Skeletal muscle satellite cell (primary cell): Measurements from ENCODE around the gene SMTNL2.
"Not testable (repeated sequence)": the region's sequence is repeated elsewhere in the genome, so short reads cannot be mapped to it uniquely, and the experiment has no call there.

Source experiments
- H3K27me3 ChIP-seq: 2 replicates; pipeline ENCODE4 v1.7.0; 2013; ENCODE audit warnings: low read length; ENCODE audit not compliant: control insufficient read depth, insufficient read depth
- H3K36me3 ChIP-seq: 2 replicates; pipeline ENCODE4 v1.7.0; 2013; ENCODE audit warnings: mild to moderate bottlenecking, control low read depth, low read length; ENCODE audit not compliant: insufficient read depth
- H3K4me1 ChIP-seq: 2 replicates; pipeline ENCODE4 v1.7.0; 2013; ENCODE audit warnings: low read length; ENCODE audit not compliant: control insufficient read depth, insufficient read depth
- H3K4me2 ChIP-seq: 2 replicates; pipeline ENCODE4 v1.7.0; 2013; ENCODE audit warnings: mild to moderate bottlenecking, low read length
- H3K4me3 ChIP-seq: 2 replicates; pipeline ENCODE4 v1.7.0; 2013; ENCODE audit warnings: low read length
- H3K9ac ChIP-seq: 2 replicates; pipeline ENCODE4 v1.7.0; 2013; ENCODE audit warnings: mild to moderate bottlenecking, low read depth, low read length, moderate library complexity
- H3K9me3 ChIP-seq: replicated peaks from 2 replicates; pipeline ENCODE4 v1.7.0; 2013; ENCODE audit warnings: mild to moderate bottlenecking, control low read depth, low read length

SMTNL2 gene

DNA sequence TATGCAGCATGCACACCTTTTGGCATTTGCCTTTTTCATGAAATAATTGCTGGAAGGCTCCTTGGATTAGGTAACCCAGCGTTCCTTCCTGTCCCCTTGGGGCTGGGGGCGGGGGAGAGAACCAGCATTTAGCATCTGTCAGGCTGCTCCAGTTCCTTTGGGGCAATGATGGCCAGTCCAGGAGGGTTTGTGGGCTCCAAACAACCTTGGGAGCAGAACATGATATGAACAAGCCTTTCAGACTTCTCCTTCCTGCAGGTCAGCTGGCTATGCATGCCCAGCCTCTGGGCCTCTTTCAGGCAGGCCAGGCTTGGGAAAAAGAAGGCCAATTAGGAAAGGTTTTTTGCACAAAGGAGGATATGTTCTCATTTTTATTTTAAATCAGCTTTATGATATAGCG lies 1.1 kb upstream of the SMTNL2 start:
- Histone ChIP-seq H3K4me3 (no peak overlapping the region), H3K9ac (no peak overlapping the region), H3K36me3 (no peaks in the 10 kb centered on the region), H3K4me1 (no peaks in the 10 kb centered on the region), H3K9me3 (no peaks in the 10 kb centered on the region), H3K27me3 (peaks cover 85% of the 10 kb centered on the region), H3K4me2 (no peak overlapping the region)

DNA sequence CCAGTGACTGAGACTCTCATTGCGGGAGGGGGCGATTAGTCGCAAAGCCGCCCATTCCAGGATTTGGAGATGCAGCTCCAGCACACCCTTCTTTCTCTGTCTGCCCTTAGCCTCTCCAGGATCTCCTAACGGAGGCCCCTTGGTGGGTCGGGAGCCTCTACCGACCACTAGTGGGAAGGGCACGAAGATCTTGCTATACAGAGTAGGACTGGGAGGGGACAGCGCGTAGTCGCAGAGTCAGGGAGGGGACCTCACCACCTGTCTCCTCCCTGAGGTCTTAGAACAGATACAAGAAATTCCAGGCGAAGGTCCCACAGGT lies 588 bp upstream of the SMTNL2 start:
- H3K9me3 ChIP-seq = no peaks in the 10 kb centered on the region
- no peaks in the 10 kb centered on the region for H3K36me3 ChIP-seq
- no peak overlapping the region for H3K4me2 ChIP-seq
- no peaks in the 10 kb centered on the region for H3K4me1 ChIP-seq
- no peak overlapping the region for H3K9ac ChIP-seq
- peaks cover 85% of the 10 kb centered on the region for H3K27me3 ChIP-seq
- H3K4me3 ChIP-seq = no peak overlapping the region

DNA sequence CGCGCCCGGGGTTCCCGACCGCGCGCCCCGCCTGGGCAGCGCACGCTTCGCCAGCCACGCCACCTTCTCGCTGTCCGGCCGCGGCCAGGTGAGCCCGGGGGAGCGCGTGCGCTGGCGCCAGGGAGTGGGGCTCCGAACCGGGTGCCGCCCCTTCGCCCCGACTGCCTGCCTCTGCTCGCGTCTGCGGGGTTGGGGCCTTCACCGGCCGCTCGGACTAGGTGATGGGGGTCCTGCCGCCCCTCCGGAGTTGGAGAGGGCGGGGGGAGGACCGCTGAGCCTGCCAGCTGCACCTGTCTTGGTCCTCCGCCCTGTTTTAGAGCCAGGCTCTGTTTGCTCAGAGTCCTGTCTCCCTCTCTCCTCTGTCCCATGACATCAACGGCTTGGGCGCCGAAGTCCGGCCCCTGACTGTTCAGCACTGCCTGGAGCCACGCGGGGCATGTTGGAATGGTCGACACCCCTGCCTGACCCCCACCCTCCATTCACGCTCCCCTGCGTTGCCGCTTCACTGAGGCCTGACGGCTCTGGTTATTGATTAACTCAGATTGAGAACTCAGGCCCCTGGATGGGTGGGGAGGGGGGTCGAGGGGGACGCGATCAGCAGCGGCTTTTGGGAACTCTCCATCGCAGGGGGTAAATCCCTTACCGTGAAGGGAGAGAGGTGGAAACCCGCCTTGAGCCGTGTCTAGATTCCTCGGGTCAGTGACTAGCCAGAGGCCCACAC lies 748 bp downstream of the SMTNL2 start:
- Histone ChIP-seq H3K4me2 (no peak overlapping the region), H3K36me3 (no peaks in the 10 kb centered on the region), H3K9ac (no peak overlapping the region), H3K4me1 (no peaks in the 10 kb centered on the region), H3K27me3 (peaks cover 82% of the 10 kb centered on the region), H3K9me3 (no peaks in the 10 kb centered on the region), H3K4me3 (no peak overlapping the region)

DNA sequence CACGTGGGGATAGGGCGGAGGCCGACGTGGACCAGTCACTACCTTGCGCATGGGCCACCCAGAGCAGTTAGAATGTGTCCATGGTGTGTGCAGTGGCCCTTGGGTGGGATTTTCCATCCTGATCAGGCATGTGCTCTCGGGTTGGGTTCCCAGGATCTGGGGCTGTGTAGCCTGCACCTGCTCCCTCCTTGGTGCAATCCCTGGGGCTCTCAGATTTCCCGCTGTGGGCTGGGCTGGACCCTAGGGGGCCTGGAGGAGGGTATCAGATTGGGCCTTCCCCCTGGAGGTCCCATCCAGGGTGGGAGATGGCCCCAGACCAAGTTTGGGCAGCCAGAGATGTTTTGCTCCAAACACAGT lies 1.3 kb downstream of the SMTNL2 start:
- H3K4me3 ChIP-seq = no peak overlapping the region
- H3K9ac ChIP-seq = no peak overlapping the region
- H3K4me2 ChIP-seq = no peak overlapping the region
- no peaks in the 10 kb centered on the region for H3K4me1 ChIP-seq
- H3K27me3 ChIP-seq = peaks cover 82% of the 10 kb centered on the region
- no peaks in the 10 kb centered on the region for H3K9me3 ChIP-seq
- no peaks in the 10 kb centered on the region for H3K36me3 ChIP-seq

DNA sequence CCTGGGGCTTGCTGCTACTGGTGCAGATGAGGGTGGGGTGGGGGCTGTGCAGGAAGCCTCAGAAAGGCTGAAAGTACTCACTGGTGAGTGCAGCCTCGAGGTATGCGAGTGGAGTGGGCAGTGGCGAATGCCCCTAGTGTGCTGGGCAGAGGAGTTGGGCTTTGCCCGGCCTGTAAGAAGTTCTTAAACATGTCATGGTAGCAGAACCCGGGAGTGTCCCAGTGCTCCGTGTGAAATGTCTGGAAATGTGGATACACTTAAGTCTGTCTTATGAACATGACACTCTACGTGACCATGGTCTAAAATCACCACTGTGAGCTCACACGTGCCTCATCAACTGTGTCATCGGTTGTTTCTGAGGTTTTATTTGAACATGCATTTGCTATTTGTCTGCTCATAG lies 1.7 kb downstream of the SMTNL2 start:
- Histone ChIP-seq H3K9me3 (no peaks in the 10 kb centered on the region), H3K36me3 (no peaks in the 10 kb centered on the region), H3K4me3 (no peak overlapping the region), H3K4me1 (no peaks in the 10 kb centered on the region), H3K9ac (no peak overlapping the region), H3K4me2 (no peak overlapping the region), H3K27me3 (peaks cover 84% of the 10 kb centered on the region)

DNA sequence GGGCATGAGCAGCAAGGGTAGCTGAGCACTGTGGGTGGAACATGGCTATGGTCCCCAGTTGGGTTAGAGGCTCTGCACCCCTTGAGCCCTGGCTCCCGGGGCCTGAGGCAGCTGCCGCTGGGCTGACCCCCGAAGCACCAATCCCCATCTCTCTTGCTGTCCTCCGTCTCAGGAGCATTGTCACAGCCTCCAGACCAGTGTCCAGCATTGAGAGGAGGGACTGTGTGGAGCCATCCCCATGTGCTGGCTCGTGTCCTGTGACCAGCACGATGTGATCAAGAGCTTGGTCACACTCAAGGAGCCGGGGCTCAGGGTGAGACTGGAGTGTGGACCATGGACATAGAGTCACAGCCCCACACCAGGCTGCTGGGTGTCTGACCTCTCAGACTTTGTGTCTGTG lies 2.9 kb downstream of the SMTNL2 start:
- Histone ChIP-seq H3K36me3 (no peaks in the 10 kb centered on the region), H3K9me3 (no peaks in the 10 kb centered on the region), H3K4me3 (no peak overlapping the region), H3K4me2 (no peak overlapping the region), H3K9ac (no peak overlapping the region), H3K4me1 (no peaks in the 10 kb centered on the region), H3K27me3 (peaks cover 82% of the 10 kb centered on the region)

DNA sequence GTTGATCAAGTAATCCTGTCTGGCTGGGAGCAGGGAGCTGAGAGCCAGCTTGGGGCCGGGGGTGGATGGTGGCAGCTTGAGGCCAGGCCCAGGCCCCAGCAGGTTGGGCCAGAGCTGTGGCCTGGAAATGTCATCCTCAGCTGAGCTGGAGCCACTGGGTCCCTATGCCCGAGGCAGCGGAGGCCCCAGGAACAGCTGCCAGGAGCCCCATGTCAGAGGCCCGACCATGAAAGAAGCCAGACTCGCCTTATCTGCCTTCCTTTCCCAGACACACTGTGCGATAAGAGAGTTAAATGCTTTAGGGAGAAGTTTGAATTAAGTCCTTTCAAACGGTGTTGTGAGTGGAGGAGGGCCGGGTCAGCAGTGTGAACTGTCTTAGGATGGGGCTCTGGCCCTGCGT lies 3.5 kb downstream of the SMTNL2 start:
- Histone ChIP-seq H3K4me1 (no peaks in the 10 kb centered on the region), H3K9ac (no peak overlapping the region), H3K36me3 (no peaks in the 10 kb centered on the region), H3K9me3 (no peaks in the 10 kb centered on the region), H3K4me2 (no peak overlapping the region), H3K4me3 (no peak overlapping the region), H3K27me3 (peaks cover 82% of the 10 kb centered on the region)

DNA sequence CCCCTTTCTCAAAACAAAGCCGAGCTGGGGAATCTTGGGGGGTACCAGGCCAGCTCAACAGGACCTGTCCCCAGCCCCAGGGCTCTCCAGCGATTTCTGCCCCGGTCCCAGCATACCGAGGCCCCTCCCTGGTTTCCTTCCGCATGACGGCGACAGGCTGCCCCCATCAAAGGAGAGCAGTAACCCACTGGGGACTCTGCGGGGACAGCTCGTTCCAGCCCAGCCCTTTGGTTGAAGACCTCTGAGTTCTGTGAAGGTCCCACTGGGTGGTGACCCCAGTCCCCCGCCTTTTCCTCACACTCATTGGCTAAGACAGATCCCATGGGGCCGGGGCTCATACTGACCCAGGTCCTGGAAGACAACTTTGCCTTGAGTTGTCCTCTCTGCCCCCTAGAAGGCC lies 4.1 kb downstream of the SMTNL2 start:
- Histone ChIP-seq H3K9me3 (no peaks in the 10 kb centered on the region), H3K4me3 (no peak overlapping the region), H3K9ac (no peak overlapping the region), H3K4me1 (no peaks in the 10 kb centered on the region), H3K4me2 (no peak overlapping the region), H3K36me3 (no peaks in the 10 kb centered on the region), H3K27me3 (peaks cover 79% of the 10 kb centered on the region)

DNA sequence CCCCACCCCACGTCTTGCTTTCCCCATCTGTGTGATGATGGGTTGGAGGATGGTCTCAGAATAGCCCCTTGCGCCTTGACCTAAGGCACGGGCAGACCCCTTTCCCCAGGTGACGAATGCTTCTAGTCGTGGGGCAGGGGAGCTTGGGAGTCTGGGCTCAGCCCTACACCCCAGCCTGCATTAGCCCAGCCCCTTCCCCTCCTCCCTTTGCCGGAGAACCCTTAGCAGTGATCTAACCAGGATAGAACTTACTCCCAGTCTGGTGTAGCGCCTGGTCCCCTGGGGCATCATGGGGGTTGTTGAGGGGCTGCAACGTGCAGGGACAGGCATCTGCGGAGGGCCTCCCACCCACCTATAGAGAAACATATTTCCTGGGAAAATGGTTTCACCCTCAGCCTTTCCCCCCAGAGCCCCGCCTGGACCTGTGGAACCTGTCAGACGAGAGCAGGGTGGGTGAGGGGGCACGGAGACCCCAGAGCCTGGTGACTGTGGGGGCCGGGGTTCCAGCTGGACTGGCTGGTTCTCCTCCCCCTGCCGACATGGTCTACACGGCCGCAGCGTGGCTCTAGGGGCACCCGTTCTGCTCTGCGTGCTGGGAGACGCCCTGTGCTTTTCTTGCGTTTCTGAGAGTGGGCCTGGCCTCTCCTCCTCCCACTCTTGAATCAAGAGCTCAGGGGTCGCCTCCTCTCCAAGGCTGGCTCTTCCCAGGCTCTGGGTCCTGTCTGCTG lies 4.7 kb downstream of the SMTNL2 start:
- no peak overlapping the region for H3K4me2 ChIP-seq
- no peaks in the 10 kb centered on the region for H3K4me1 ChIP-seq
- H3K27me3 ChIP-seq = peaks cover 72% of the 10 kb centered on the region
- H3K4me3 ChIP-seq = no peak overlapping the region
- no peaks in the 10 kb centered on the region for H3K9me3 ChIP-seq
- no peak overlapping the region for H3K9ac ChIP-seq
- no peaks in the 10 kb centered on the region for H3K36me3 ChIP-seq

DNA sequence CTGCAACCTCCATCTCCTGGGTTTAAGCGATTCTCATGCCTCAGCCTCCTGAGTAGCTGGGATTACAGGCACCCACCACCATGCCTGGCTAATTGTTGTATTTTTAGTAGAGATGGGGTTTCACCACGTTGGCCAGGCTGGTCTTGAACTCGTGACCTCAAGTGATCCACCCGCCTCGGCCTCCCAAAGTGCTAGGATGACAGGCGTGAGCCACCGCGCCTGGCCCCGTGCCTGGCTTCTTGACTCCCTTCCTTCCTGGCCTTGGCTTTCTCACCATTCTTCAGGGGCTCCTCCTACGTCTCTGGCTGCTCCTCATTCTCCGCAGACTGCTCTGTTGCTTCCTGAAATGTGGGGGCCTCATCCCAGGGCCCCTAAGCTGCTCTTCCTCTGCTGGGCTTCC lies 5.7 kb downstream of the SMTNL2 start:
- peaks cover 65% of the 10 kb centered on the region for H3K27me3 ChIP-seq
- not testable (repeated sequence) for H3K4me2 ChIP-seq, H3K36me3 ChIP-seq, H3K9me3 ChIP-seq, H3K9ac ChIP-seq, H3K4me1 ChIP-seq, H3K4me3 ChIP-seq

DNA sequence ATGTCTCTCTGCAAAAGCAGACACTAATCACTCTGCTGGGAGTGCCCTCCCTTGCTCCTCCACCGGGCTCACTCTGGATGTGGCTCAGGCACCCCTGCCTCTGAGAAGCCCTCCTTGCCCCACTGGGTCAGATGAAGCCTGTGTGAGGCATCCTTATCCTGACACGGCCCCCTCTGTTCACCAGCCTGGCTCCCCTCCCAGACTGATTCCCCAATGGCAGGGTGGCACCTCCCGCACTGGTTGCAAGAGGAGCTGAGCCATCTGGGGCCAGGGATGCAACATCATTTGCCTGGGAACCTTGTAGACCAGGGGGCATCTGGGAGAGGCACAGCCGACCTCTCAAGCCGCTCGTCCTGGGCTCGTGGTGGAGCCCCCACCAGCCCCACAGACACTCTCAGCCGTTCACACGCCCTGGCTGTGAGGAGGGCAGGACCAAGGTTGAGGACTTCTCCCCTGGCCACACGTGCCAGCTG lies 6.7 kb downstream of the SMTNL2 start:
- no peak overlapping the region for H3K9ac ChIP-seq
- H3K4me2 ChIP-seq = no peak overlapping the region
- H3K4me1 ChIP-seq = no peaks in the 10 kb centered on the region
- no peak overlapping the region for H3K4me3 ChIP-seq
- H3K27me3 ChIP-seq = peaks cover 62% of the 10 kb centered on the region
- H3K9me3 ChIP-seq = no peaks in the 10 kb centered on the region
- H3K36me3 ChIP-seq = no peaks in the 10 kb centered on the region

DNA sequence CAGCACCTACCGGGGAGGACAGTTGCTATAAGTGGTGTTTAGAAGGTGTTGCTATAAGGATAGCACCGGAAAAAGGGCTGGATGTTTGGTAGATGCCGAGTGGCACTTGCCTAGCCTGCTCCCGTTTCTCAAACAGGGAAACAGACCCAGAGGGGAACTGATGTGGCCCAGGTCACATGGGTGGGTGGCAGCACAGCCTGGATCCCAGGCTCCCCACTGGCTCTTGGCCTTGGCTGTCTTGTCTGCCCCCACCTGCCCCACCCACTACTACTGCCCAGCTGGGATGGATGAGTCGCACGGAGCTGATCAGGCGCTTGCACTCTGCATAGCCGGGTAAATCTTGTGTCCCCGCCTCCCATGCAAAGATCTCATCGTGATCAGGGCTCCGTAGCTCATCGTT lies 7.2 kb downstream of the SMTNL2 start:
- H3K4me2 ChIP-seq = no peak overlapping the region
- H3K9me3 ChIP-seq = no peaks in the 10 kb centered on the region
- H3K27me3 ChIP-seq = peaks cover 57% of the 10 kb centered on the region
- H3K36me3 ChIP-seq = no peaks in the 10 kb centered on the region
- H3K4me3 ChIP-seq = no peak overlapping the region
- H3K4me1 ChIP-seq = no peaks in the 10 kb centered on the region
- H3K9ac ChIP-seq = no peak overlapping the region
